SK-N-SH treated with all-trans-retinoic acid at 6 μM for 48 hours (cell line): ENCODE data around the gene TST.

ENCODE experiments used
- ATAC-seq: fragments of 200-7000 bp; cut with Tn5 transposase; 3 replicates; pipeline ENCODE4 v1.9.1; 2020; ENCODE audit warnings: mild to moderate bottlenecking, moderate library complexity
- ARNTL ChIP-seq: fragments of 450-650 bp; formaldehyde crosslinking; IDR thresholded peaks from 2 replicates; pipeline ENCODE4 v1.5.0; 2020; ENCODE audit warnings: low read depth, mild to moderate bottlenecking, moderate library complexity, borderline replicate concordance
- BACH2 ChIP-seq: fragments of 250-450 bp; sonication (Bioruptor Pico); IDR thresholded peaks from 2 replicates; pipeline ENCODE4 v1.9.0; 2021; ENCODE audit warnings: mild to moderate bottlenecking, borderline replicate concordance
- CSDC2 ChIP-seq: fragments of 250-450 bp; sonication (Bioruptor Pico); IDR thresholded peaks from 2 replicates; pipeline ENCODE4 v1.5.0; 2020; ENCODE audit warnings: mild to moderate bottlenecking, moderate library complexity
- ESRRG ChIP-seq: fragments of 250-450 bp; sonication (Bioruptor Pico); IDR thresholded peaks from 2 replicates; pipeline ENCODE4 v1.6.1; 2021; ENCODE audit warnings: mild to moderate bottlenecking
- GLIS3 ChIP-seq: fragments of 250-450 bp; sonication (Bioruptor Pico); IDR thresholded peaks from 2 replicates; pipeline ENCODE4 v1.5.0; 2020; ENCODE audit warnings: mild to moderate bottlenecking, moderate library complexity
- ISL1 ChIP-seq: fragments of 250-450 bp; sonication (Bioruptor Pico); IDR thresholded peaks from 2 replicates; pipeline ENCODE4 v2.1.2; 2022; ENCODE audit warnings: mild to moderate bottlenecking, moderate library complexity
- OSR1 ChIP-seq: fragments of 250-450 bp; sonication (Bioruptor Pico); IDR thresholded peaks from 2 replicates; pipeline ENCODE4 v1.8.0; 2022; ENCODE audit warnings: moderate library complexity, mild to moderate bottlenecking, inconsistent platforms
- RARB ChIP-seq: fragments of 250-450 bp; sonication (Bioruptor Pico); IDR thresholded peaks from 2 replicates; pipeline ENCODE4 v1.8.0; 2021; ENCODE audit warnings: mild to moderate bottlenecking, moderate library complexity
- SNAI2 ChIP-seq: fragments of 250-450 bp; sonication (Bioruptor Pico); IDR thresholded peaks from 2 replicates; pipeline ENCODE4 v1.5.0; 2020; ENCODE audit warnings: mild to moderate bottlenecking, moderate library complexity
- TCF4 ChIP-seq: fragments of 250-450 bp; sonication (Bioruptor Pico); IDR thresholded peaks from 2 replicates; pipeline ENCODE4 v1.8.0; 2021; ENCODE audit warnings: mild to moderate bottlenecking, moderate library complexity, borderline replicate concordance
- TOX ChIP-seq: fragments of 250-450 bp; sonication (Bioruptor Pico); IDR thresholded peaks from 2 replicates; pipeline ENCODE4 v1.8.0; 2021; ENCODE audit warnings: mild to moderate bottlenecking, moderate library complexity, borderline replicate concordance
- TSHZ2 ChIP-seq: fragments of 250-450 bp; sonication (Bioruptor Pico); IDR thresholded peaks from 2 replicates; pipeline ENCODE4 v1.5.0; 2020; ENCODE audit warnings: mild to moderate bottlenecking, moderate library complexity
- ZC3H10 ChIP-seq: fragments of 250-450 bp; sonication (Bioruptor Pico); IDR thresholded peaks from 2 replicates; pipeline ENCODE4 v1.5.1; 2021; ENCODE audit warnings: mild to moderate bottlenecking, moderate library complexity
- ZFP3 ChIP-seq: fragments of 250-450 bp; sonication (Bioruptor Pico); IDR thresholded peaks from 2 replicates; pipeline ENCODE4 v1.5.0; 2020; ENCODE audit warnings: mild to moderate bottlenecking, moderate library complexity
- ZFP30 ChIP-seq: fragments of 450-650 bp; formaldehyde crosslinking; IDR thresholded peaks from 2 replicates; pipeline ENCODE4 v1.5.0; 2022; ENCODE audit warnings: mild to moderate bottlenecking, moderate library complexity
- ZNF565 ChIP-seq: fragments of 450-650 bp; formaldehyde crosslinking; conservative IDR thresholded peaks from 2 replicates; pipeline ENCODE4 v1.5.0; 2020; ENCODE audit warnings: low read depth, mild to moderate bottlenecking, moderate library complexity
- ZNF70 ChIP-seq: fragments of 450-650 bp; formaldehyde crosslinking; IDR thresholded peaks from 2 replicates; pipeline ENCODE4 v1.5.0; 2020; ENCODE audit warnings: mild to moderate bottlenecking, moderate library complexity
- ZNF8 ChIP-seq: fragments of 450-650 bp; formaldehyde crosslinking; IDR thresholded peaks from 2 replicates; pipeline ENCODE4 v1.5.0; 2020; ENCODE audit warnings: mild to moderate bottlenecking, moderate library complexity
- TF ChIP-seq, protein P1 (sequence below): fragments of 250-450 bp; sonication (Bioruptor Pico); IDR thresholded peaks from 2 replicates; pipeline ENCODE4 v1.5.1; 2021; ENCODE audit warnings: mild to moderate bottlenecking, moderate library complexity
- TF ChIP-seq, protein P2 (sequence below): fragments of 250-450 bp; sonication (Bioruptor Pico); IDR thresholded peaks from 2 replicates; pipeline ENCODE4 v1.8.0; 2021; ENCODE audit warnings: low read depth, mild to moderate bottlenecking, moderate library complexity, borderline replicate concordance
- TF ChIP-seq, protein P3 (sequence below): fragments of 250-450 bp; sonication (Bioruptor Pico); IDR thresholded peaks from 2 replicates; pipeline ENCODE4 v1.8.0; 2020; ENCODE audit warnings: mild to moderate bottlenecking, moderate library complexity, borderline replicate concordance

TST gene

GRCh38 chr22:36986242-36986821, 32.9 kb downstream of the TST start:
- ATAC-seq = no peak
- no peak for TF ChIP-seq ZNF565 (CRISPR knock-in tag)
- no peak for TF ChIP-seq BACH2 (CRISPR knock-in tag)
- TF ChIP-seq SNAI2 (CRISPR knock-in tag) = no peak
- no peak for TF ChIP-seq ESRRG (CRISPR knock-in tag)
- TF ChIP-seq ZNF70 = no peak
- TF ChIP-seq ZC3H10 = no peak
- no peak for TF ChIP-seq OSR1 (CRISPR knock-in tag)
- TF ChIP-seq, protein P1, sequence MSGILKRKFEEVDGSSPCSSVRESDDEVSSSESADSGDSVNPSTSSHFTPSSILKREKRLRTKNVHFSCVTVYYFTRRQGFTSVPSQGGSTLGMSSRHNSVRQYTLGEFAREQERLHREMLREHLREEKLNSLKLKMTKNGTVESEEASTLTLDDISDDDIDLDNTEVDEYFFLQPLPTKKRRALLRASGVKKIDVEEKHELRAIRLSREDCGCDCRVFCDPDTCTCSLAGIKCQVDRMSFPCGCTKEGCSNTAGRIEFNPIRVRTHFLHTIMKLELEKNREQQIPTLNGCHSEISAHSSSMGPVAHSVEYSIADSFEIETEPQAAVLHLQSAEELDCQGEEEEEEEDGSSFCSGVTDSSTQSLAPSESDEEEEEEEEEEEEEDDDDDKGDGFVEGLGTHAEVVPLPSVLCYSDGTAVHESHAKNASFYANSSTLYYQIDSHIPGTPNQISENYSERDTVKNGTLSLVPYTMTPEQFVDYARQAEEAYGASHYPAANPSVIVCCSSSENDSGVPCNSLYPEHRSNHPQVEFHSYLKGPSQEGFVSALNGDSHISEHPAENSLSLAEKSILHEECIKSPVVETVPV (CRISPR knock-in tag) = no peak

- TF ChIP-seq, protein P2, sequence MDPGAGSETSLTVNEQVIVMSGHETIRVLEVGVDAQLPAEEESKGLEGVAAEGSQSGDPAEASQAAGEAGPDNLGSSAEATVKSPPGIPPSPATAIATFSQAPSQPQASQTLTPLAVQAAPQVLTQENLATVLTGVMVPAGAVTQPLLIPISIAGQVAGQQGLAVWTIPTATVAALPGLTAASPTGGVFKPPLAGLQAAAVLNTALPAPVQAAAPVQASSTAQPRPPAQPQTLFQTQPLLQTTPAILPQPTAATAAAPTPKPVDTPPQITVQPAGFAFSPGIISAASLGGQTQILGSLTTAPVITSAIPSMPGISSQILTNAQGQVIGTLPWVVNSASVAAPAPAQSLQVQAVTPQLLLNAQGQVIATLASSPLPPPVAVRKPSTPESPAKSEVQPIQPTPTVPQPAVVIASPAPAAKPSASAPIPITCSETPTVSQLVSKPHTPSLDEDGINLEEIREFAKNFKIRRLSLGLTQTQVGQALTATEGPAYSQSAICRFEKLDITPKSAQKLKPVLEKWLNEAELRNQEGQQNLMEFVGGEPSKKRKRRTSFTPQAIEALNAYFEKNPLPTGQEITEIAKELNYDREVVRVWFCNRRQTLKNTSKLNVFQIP = no peak
- TF ChIP-seq ESRRG (CRISPR knock-in tag) (no peak), ZNF8 (CRISPR knock-in tag) (no peak), TSHZ2 (CRISPR knock-in tag) (no peak), ZFP30 (no peak), RARB (CRISPR knock-in tag) (no peak), ARNTL (no peak), ISL1 (CRISPR knock-in tag) (no peak), OSR1 (CRISPR knock-in tag) (no peak), ZC3H10 (no peak), ZFP3 (no peak), GLIS3 (CRISPR knock-in tag) (no peak), ZNF70 (no peak), TCF4 (CRISPR knock-in tag) (no peak), CSDC2 (CRISPR knock-in tag) (no peak), TOX (CRISPR knock-in tag) (no peak), BACH2 (CRISPR knock-in tag) (no peak)
- TF ChIP-seq, protein P1 (CRISPR knock-in tag) = no peak
- TF ChIP-seq, protein P3, sequence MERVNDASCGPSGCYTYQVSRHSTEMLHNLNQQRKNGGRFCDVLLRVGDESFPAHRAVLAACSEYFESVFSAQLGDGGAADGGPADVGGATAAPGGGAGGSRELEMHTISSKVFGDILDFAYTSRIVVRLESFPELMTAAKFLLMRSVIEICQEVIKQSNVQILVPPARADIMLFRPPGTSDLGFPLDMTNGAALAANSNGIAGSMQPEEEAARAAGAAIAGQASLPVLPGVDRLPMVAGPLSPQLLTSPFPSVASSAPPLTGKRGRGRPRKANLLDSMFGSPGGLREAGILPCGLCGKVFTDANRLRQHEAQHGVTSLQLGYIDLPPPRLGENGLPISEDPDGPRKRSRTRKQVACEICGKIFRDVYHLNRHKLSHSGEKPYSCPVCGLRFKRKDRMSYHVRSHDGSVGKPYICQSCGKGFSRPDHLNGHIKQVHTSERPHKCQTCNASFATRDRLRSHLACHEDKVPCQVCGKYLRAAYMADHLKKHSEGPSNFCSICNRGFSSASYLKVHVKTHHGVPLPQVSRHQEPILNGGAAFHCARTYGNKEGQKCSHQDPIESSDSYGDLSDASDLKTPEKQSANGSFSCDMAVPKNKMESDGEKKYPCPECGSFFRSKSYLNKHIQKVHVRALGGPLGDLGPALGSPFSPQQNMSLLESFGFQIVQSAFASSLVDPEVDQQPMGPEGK (CRISPR knock-in tag) = no peak
- ATAC-seq = no peak
These were observed 33.9 kb downstream of the TST start for GRCh38 chr22:36985211-36985889.

DNA sequence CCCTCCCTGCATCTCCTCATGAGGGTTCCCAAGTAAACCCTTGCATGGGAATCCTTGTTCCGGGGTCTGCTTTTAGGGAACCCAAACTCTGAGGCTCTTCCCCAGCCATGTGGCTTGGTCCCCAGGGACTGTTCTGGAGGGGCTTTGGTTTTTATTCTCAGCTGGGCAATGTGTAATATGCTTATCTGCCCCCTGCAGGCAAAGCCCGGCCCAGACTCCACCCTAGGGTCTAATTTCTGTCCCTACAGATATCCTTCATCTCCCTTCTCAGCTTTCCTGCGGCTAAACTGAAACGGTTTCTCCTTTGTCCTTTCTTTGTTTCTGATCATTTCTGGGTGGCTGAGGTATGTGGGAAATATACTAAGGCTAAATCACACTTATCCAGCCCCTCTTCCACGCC, 37.1 kb downstream of the TST start:
- ATAC-seq = no peak
- no peak for TF ChIP-seq TSHZ2 (CRISPR knock-in tag)
- TF ChIP-seq SNAI2 (CRISPR knock-in tag) = no peak
- TF ChIP-seq, protein P3 (CRISPR knock-in tag) = no peak
- TF ChIP-seq, protein P1 (CRISPR knock-in tag) = no peak
